GM18517 (cell line): Measurements from ENCODE around the gene TTLL12.
A peak's percentile ranks its signal among the peaks of the same experiment; 100 is the strongest.

Experiments
- ATAC-seq: cut with Tn5 transposase; IDR thresholded peaks from one replicate; pipeline ENCODE4 v1.9.1; 2021; ENCODE audit warnings: mild to moderate bottlenecking, moderate library complexity; ENCODE audit not compliant: unreplicated experiment

Gene TTLL12

DNA sequence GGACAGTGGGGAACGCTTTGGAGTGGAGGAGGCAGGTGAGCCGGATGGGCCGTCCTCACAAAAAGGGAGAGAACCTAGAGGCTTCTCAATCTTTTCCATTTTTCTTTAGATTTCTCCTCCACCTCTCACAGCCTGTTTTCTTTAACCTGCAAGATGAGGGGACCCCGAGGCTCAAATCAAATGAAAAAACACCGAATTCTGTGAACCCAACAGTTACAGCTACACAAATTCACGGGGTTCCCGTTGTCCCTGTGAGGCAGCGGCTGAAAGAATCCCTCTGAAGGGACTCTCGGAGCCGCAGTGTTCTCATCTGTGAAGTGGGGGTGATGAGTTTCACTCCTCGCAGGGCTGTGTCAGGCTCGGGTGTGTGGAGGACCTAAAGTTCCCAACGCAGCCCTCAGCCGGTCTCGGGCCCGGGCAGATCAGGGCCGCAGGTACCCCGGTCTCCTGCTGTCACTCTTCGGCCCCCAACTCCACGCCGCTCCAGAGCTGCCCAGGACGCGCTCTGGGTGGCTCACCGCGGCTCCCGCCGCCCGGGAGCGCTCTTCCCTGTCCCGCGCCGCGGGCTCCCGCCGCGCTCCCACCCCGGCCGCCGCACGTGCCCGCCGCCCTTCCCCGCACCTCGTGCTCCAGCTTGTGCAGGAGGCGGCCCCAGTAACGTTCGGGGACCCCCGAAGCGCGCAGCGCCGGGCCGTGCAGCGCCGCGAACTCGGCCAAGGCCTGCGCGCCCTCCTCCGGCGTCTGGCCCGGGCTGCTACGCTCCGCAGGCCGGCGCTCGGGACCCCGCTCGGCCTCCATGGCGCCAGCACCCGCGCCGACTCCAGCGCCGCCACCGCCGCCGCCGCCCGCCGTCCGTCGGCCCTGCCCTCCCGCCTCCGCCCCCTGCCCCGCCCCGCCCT is at the start of gene TTLL12:
Gene TTLL12 (minus strand): TSS at position 863 of the 899 bp plus-strand sequence. CDS start 65 bp downstream, at position 798.
- ATAC-seq, result peak; percentile 34

DNA sequence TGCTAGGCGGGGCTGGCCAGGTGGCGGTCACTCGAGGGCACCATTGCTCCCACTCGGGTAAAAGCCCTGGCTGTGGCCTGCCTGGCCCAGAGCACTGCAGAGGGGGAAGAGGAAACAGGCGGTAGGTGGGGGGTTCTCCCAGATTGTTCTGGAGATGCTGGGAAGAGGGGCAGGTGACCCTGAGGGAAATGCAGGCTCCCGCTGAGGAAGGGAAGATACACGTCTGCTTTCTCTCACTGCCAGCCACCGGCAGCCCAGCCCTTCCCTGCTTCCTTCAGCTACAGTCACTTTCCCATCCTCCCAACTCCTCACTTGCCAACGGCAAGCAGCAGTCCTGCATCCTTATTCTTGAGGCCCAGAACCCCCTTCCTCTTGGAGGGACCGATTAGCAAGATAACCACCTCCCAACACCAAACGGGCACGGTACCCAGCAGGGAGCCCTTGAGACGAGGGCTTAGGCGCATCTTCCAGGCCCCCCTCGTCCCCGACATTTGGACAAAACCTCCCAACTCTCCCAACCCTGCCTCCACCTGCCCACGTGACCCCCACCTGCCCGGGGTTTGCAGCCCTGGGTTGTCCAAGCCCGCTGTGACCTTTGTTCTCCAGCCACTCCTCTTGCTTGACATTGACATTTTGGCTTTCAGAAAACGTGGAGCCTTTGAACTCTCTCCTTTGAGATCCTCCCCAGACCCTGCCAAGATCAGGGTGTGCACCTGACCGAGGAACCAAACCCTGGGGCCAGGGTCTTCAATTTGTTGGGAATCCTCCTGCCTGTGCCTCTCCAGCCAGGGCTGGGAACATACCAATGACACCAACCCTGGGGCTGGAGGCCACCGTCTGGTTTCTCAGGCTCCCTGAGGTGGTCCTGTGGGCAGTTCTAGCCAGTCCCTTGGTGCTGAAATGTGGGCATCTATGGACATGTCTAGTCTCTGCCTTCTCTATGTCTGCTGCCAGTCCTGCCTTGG is 48.8 kb upstream of the TTLL12 start:
- ATAC-seq, result no peak

DNA sequence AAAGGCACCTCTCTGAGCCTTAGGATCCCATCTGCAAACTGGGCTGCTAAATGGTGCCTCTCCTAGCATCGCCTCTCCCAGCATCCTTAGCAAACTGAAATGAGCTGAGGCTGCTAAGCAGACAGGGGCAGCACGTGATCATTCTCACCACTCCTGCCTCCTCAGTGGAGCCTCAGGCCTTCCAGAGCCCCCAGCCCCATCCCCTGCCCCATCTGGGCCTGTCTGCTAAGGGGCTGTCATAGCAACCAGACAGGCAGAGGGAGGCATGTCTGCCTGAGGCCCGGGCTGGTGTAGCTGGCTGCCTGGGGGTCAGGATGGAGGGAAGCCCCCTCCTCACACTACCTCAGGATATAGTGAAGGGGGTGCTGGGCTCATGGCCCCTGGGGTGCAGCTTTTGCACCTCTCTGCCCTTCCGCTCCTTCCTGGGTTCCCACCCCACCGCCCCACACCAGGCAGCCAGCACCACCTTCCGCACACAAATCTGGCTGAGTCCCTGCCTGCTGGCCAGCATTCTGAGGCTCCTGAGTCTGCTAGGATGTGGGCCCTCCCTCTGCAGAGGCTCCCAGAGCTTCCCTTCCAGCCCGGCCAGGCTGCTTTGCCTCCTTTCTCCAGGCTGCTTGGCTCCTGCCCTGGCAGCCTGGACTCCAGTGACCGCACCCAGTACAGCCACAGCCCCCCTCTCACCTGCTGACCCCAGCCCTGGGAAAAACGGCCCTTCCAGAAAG is 47.5 kb upstream of the TTLL12 start:
- ATAC-seq, result no peak

DNA sequence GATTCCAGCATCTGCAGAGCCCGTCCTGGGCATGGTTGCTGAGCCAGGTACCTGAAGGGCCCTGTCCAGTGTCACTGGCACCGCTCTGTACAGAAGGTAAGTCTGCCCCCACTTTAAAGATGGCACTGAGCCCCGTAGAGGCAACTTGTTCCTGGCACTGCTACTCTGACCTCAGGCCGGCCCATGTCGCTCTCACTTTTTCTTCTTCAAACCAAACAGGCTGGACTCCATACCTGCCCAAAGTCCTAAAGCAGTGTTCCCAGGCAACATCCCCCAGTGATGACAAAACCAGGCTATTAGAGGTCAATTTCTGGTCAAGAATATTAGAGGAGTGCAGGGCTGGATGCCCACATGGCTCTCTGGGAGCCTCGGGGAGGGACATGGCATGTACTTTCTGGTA is 46.6 kb upstream of the TTLL12 start:
- ATAC-seq, result no peak

DNA sequence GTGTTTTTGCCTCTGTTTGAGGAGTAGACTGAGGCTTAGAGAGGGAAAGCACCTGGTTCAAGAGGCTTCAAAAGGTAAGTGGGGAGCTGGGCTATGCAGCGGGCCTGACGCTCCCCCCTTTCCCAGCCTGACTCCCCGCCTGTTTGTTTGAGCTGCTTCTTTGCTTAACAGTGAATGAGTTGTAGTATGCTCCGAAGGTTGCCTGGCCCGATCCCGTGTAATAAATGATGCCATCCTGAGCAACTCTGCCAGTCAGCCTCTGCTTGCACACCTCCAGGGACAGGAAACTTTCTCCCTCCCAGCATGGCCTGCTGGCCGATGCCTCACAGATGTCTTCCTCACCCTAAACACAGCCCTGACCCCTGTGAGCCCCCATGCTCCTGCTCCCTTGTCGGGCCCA is 45.5 kb upstream of the TTLL12 start:
- ATAC-seq, result no peak

DNA sequence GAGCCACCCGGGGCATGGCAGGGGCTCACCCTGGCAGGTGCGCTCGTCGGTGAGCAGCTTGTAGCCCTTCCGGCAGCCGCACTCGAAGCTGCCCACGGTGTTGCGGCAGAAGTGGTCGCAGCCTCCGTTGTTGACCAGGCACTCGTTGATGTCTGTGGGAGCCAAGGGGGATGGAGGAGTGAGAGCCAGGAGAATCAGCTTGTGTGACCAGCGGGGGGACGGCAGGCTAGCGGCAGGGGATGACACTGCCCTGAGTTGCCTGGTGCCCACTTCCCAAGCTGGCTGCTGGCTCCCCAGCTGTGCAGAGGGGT is 44.7 kb upstream of the TTLL12 start:
- no peak for ATAC-seq

DNA sequence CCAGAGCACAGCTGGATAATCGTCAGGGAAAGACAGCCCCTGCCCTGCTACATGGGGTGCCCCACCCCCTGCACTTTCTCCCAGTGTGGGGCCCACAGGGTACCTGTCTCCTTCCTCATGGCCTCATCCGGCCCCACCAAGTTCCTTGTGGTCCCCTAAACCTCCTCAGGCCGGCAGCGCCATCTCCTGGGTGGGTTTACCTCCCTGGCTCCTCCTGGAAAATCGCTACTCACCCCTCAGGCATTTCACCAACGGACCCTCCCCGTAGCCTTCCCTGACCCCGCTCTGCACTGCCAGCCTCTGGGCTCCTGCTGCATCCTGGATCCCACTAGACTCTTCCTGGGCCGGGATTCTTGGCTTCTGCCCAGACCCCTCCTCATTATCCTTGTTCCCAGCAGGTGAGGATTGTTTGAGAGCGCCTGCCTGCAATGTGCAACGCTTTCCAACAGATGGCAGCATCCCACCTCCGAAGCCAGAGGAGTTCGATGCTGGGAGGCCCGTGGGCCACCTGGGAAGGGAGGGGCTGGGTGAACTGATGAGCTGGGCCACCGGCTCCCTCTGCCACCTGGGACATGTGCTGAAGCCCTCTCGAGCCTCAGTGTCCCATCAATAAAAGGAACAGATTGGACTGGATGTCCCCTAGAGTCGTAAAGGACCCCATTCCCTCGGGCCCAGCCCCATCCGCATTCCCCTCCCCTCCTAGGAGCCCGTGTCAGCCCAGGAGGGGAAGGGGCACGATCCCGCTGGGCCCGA is 44.2 kb upstream of the TTLL12 start:
- ATAC-seq, result no peak

DNA sequence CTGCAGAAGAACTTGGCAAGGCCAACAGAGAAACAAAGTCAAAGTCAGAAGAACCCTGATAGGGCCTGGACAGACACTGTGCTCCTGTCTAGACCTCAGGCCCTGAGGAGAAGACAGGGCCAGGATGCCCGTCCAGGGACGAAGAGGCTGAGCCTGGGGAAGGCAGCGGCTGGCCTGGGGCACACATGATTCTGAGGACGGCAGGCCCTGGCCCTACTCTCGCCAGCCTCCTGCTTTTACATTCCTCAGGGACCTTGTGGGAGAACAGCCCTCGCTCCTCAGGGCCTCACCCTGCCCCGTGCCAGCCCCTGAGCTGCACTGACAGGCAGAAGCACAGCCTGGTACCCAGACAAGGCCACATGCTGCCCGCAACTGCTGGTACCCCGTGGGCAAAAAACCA is 43.6 kb upstream of the TTLL12 start:
- no peak for ATAC-seq

DNA sequence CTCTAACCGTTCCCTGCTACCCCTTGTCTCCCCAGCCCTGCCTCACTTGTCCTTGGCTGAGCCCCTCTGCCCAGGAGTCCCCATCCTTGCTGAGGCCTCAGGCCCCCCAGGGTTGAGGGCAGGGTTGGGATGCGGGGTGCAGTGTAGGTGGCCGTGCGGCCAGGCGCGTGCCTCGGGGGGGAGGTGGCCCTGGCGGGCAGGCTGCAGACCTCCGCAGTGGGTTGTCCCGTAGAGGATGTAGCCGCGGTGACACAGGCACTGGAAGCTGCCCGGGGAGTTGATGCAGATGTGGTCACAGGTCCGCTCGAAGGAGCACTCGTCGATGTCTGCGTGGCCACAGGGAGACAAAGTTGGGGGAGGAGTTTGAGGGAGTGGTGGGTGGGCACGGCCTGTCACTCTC is 41.9 kb upstream of the TTLL12 start:
- ATAC-seq, result no peak

DNA sequence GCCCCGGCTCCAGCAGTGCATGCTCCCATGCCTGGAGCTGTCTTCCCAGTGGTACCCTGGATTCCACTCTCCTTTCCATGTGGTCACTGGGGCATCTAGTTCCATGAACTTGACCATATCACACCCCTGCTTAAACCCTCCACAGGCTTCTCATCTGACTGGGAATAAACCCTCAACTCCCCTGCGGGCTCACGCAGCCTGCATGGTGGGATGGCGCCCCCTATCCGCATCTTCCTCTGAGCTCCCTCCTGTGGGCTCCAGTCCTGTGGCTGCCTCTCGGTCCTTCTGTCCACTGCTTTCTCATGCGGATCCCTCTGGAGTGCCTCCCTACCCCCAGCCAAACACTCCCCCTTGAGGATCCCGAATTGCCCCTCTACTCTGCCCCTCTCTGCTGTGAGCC is 41.4 kb upstream of the TTLL12 start:
- no peak for ATAC-seq

DNA sequence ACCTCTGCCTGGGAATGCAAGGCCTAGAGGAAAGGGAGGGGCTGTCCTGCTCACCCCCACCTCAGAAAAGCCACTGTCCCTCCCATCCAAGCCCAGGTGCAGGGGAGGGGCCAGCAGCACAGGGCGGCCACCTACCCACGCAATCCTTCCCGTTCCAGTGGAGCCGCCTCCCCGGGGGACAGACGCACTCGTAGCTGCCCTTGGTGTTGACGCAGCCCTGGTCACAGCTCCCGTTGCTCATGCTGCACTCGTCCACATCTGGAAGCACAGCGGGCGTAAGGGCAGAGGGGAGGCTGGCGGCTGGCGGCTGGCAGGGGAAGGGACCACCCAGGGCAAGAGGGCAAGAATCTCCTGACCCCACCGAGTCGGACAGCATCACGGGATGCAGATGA is 40.3 kb upstream of the TTLL12 start:
- ATAC-seq, result no peak

DNA sequence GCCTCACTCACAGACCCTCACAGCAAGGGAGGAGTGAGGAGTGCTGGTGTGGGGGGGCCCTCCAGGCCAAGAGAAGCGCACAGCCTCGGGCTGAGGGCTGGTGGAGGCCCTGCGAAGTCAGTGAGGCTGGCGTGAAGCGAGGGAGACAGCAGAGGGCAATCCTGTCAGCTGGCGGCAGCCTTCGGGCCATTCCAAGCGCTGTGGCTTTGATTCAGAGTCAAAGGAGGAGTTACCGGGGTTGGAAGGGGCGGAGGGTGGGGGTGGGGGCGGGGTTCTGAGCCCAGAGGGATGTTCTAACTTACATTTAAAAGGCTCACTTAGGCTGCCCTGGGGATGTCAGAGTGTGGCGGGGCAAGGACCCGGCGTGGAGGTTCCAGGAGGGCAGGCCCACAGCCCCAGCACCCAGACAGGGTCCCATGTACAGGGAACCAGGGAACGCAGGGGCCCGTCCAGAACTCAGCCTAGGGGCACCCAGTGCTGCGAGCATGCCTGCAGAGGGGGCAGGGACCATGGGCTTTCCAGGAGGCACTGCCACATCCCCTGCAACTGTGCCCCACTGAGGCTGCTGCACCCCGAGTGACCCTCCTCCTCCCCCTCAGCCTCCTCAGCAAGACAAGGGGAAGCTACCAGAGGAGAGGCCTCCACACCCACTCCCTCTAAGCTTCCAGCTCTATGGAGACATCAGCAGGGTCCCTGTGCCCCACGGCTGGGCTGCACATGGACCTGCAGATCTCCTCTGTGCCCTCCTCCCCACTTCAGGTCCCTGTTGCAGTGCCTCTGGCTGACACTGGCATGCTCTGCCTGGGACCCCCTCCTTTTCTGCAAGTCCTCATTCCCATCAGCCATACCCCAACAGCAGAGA is 39.7 kb upstream of the TTLL12 start:
- ATAC-seq, result no peak

DNA sequence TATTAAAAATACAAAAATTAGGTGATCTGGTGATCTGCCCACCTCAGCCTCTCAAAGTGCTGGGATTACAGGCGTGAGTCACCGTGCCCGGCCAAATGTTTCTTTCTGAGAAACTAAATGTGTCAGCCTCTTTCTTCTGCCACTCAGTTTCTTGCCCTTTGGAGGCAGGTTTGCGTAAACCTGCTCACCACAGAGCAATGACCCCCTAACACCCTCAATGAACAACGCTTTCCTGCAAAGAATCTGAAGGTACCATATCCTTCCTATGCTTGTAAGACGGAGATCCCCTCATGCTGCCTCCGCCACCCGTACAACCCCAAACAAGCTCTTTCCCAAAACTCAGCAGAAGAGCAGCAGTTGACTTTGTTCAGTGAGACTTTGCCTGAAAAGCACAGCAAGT is 38.7 kb upstream of the TTLL12 start:
- no peak for ATAC-seq

DNA sequence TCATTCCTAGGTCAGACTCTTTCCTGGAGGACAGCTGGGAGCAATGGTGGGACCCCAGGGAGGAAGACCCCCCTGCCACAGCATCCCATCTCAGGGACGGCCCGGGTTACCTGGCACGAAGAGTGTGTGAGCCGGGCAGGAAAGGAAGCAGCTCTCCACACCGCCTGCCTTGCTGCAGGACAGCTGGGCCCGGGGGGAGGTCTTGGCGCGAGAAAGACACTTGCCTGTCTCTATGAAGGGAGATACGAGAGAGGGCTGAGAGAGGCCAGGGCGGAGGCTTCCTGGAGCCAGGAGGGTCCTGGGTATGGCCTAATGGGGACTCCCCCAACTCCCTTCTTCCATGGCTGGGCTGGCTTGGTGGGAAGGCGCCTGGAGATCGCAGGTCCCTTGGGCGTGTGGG is 36.1 kb upstream of the TTLL12 start:
- no peak for ATAC-seq

DNA sequence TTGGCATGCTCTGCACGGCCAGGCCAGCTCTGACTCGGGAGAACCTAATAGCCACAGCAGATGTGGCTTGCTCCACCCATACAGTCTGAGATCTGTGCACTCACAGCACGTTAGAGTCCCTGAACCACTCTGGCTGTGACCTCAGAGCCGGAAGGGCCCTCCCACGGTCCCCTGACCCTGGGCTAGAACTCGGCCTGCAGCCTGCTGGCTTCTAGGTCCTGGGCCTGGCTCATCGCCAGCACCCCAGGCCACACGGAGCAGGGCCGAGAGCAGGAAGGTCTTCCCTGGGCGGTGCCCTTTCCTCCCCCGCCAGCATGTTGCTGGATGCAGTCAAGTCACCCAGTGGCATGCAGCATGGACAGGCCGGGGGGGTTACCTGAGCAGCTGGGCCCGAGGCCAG is 35.3 kb upstream of the TTLL12 start:
- ATAC-seq, result no peak

DNA sequence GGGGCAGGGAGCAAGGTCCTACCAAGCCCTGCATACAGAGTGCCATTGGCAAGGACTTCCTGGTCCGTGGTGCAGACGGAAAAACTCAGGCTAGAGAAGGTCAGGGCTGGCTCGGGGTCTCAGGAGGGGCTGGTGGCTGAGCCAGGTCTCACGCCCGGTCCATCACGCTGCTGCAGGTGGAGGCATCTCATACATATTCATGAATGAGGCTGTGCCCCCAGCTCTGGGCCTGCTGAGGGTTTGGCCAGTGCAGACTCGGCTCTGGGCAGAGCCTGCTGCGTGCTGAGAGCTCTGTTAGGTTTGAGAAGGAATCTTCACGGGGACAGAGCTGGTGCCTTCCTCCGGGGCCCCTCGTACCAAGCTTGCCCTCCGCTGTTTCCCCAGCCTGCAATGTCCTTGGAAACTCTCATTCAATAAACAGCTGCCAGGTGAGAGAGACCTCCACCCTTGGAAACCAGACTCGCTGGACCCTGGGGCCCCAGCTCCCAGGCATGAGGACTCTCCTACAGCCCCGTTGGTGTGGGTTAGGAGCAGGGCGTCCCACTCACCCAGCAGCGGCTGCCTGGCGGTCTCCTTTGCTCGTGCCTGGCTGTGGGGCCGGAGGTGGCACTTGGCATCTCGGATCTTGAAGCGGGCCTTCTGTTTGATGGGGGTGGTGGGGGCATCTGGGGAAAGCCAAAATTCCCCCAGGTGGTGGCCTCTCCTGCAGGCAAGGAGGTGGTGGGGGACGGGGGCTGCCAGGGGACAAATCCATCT is 33.9 kb upstream of the TTLL12 start:
- no peak for ATAC-seq

DNA sequence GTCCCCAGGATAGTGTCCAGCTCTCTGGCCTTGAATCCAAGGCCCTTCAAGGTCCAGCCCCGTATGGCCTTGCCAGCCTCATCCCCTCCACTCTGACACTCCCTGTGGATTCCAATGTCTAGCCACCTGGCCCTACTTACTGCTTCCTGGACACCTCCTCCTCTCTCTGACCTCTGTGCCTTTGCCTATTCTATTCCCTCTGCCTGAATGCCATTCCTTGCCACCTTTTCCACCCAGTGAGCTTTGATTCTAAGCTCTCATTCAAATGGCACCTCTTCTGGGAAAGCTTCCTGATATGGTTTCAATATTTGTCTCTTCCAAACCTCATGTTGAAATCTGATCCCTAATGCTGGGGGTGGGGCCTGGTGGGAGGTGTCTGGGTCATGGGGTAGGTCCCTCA is 31.9 kb upstream of the TTLL12 start:
- no peak for ATAC-seq

DNA sequence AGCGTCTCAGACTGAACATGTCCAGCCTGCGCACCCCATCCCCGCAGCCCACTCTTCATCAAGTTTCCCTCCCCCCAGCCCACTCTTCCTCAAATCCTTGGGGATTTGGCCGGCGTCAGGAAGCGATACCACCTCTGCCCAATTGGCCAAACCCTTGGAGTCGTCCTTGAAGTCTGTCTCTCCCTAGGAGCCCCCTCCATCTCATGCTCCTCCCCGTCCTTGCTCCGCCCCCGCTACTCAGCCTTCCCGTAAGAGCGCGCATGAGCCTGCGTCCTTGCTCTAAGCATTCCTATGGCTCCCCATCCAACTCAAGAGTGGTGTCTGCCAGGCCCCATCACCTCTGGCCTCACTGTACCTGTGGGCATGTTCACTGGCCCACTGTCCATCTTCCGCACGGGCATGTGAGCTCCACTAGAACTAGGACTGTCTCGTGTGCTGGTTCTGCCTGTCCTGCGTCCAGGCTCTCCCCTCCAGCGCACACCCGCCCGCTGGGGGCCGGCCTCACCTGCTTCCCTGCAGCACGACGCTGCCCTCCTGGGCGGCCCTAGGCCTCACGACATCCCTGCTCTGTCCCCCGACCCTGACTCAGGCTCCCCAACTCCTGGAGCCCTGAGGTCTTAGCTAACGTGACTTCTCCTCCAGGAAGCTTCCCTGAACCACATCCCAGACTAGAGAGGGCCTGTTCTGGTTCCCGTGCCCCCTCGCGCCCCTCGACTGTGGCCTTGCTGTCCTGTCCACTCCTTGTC is 30.5 kb upstream of the TTLL12 start:
- no peak for ATAC-seq
